Ishikawa (cell line): ENCODE data around the gene RTN4RL2.
A peak's percentile ranks its signal among the peaks of the same experiment; 100 is the strongest.

Experiments used
- CEBPB ChIP-seq: IDR thresholded peaks from 2 replicates; pipeline ENCODE4 v1.6.1; 2012
- CREB1 ChIP-seq: IDR thresholded peaks from 2 replicates; pipeline ENCODE4 v1.6.1; 2012; ENCODE audit warnings: low read depth
- EGR1 ChIP-seq: IDR thresholded peaks from 2 replicates; pipeline ENCODE4 v1.6.1; 2012
- EP300 ChIP-seq: IDR thresholded peaks from 2 replicates; pipeline ENCODE4 v1.6.1; 2012; ENCODE audit warnings: borderline replicate concordance
- FOXM1 ChIP-seq: IDR thresholded peaks from 2 replicates; pipeline ENCODE4 v1.6.1; 2012; ENCODE audit warnings: low read depth, borderline replicate concordance
- NFIC ChIP-seq: IDR thresholded peaks from 2 replicates; pipeline ENCODE4 v1.6.1; 2012
- RAD21 ChIP-seq: IDR thresholded peaks from 2 replicates; pipeline ENCODE4 v1.6.1; 2012; ENCODE audit warnings: low read depth
- TAF1 ChIP-seq: IDR thresholded peaks from 2 replicates; pipeline ENCODE4 v1.6.1; 2012; ENCODE audit warnings: low read depth, mild to moderate bottlenecking
- YY1 ChIP-seq: IDR thresholded peaks from 2 replicates; pipeline ENCODE4 v1.6.1; 2012; ENCODE audit warnings: low read depth
- ZBTB7A ChIP-seq: IDR thresholded peaks from 2 replicates; pipeline ENCODE4 v1.6.1; 2012; ENCODE audit warnings: low read depth
- TF ChIP-seq, protein P1 (sequence below): IDR thresholded peaks from 2 replicates; pipeline ENCODE4 v1.6.1; 2012
- TF ChIP-seq, protein P2 (sequence below): IDR thresholded peaks from 2 replicates; pipeline ENCODE4 v1.6.1; 2012
- TF ChIP-seq, protein P3 (sequence below): IDR thresholded peaks from 2 replicates; pipeline ENCODE4 v1.6.1; 2012; ENCODE audit warnings: low read depth, mild to moderate bottlenecking

- TF ChIP-seq TAF1 (no peak), EP300 (peak; percentile 27; the same call in 1 of the 2 replicates), YY1 (no peak), RAD21 (no peak), CEBPB (no peak), FOXM1 (no peak), NFIC (no peak), EGR1 (no peak), ZBTB7A (no peak), CREB1 (no peak)
- TF ChIP-seq, protein P1, sequence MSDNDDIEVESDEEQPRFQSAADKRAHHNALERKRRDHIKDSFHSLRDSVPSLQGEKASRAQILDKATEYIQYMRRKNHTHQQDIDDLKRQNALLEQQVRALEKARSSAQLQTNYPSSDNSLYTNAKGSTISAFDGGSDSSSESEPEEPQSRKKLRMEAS, result no peak
- TF ChIP-seq, protein P2, sequence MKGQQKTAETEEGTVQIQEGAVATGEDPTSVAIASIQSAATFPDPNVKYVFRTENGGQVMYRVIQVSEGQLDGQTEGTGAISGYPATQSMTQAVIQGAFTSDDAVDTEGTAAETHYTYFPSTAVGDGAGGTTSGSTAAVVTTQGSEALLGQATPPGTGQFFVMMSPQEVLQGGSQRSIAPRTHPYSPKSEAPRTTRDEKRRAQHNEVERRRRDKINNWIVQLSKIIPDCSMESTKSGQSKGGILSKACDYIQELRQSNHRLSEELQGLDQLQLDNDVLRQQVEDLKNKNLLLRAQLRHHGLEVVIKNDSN, result no peak
- TF ChIP-seq, protein P3, sequence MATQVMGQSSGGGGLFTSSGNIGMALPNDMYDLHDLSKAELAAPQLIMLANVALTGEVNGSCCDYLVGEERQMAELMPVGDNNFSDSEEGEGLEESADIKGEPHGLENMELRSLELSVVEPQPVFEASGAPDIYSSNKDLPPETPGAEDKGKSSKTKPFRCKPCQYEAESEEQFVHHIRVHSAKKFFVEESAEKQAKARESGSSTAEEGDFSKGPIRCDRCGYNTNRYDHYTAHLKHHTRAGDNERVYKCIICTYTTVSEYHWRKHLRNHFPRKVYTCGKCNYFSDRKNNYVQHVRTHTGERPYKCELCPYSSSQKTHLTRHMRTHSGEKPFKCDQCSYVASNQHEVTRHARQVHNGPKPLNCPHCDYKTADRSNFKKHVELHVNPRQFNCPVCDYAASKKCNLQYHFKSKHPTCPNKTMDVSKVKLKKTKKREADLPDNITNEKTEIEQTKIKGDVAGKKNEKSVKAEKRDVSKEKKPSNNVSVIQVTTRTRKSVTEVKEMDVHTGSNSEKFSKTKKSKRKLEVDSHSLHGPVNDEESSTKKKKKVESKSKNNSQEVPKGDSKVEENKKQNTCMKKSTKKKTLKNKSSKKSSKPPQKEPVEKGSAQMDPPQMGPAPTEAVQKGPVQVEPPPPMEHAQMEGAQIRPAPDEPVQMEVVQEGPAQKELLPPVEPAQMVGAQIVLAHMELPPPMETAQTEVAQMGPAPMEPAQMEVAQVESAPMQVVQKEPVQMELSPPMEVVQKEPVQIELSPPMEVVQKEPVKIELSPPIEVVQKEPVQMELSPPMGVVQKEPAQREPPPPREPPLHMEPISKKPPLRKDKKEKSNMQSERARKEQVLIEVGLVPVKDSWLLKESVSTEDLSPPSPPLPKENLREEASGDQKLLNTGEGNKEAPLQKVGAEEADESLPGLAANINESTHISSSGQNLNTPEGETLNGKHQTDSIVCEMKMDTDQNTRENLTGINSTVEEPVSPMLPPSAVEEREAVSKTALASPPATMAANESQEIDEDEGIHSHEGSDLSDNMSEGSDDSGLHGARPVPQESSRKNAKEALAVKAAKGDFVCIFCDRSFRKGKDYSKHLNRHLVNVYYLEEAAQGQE, result no peak
Measured at GRCh38 chr11:57440744-57441414, 19.4 kb upstream of the RTN4RL2 start.
